Peyer's patch (tissue), 4 donors: Measurements from ENCODE around the gene SDC4.
A peak's percentile ranks its signal among the peaks of the same experiment; 100 is the strongest.

Experiments
- CTCF ChIP-seq, 6 experiments: fragments of 450-650 bp in 4 of 6; fragments of 200-600 bp in 2 of 6; sonication (generic) in 1 of 6; IDR thresholded peaks; one replicate each; pipeline ENCODE4 v1.5.1; 2017 to 2019; ENCODE audit warnings: antibody characterized with exemption in 6 of 6, mild to moderate bottlenecking in 3 of 6, moderate library complexity in 1 of 6
- POLR2A ChIP-seq, 2 donors: fragments of 450-650 bp; IDR thresholded peaks; one replicate each; pipeline ENCODE4 v1.5.1; 2017; ENCODE audit warnings: antibody characterized with exemption in 2 of 2, mild to moderate bottlenecking in 2 of 2, moderate library complexity in 2 of 2

DNA sequence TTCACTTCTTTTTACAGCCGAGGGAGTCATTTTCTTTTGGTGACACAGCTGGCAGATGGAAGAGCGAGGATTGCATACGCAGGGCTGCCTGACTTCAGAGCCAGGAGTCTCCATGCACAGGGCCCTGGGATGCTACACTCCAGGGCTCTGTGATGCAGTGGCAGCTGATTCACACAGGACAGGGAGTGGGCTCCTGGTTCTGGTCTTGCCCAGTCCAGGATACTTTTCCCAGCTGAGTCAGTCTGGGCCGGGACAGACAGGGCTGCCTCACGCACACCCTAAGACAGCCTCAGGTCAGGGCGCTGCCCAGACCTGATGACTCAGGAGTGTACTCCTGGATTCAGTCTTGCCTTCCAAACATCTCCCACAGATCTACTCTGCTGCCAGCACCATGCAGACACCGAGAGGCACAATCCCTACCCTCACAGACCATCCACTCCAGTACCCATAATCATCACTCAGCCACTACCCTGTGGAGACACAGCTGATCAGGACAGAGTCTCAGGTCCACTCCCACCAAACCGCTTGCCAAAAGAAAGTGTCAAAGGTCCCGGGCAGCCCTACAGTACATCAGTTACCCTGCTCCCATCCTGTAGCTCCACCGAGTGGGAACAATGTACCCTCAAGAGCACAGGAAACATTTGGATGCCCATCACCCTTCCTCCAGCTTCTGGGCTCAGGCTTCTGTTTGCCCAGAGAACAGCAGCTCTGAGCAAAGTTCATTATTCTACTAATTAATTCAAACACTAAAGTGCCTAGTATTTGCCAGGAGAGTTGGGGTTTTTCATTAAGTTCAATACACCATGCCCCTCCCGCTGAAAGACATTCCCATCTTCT lies 11.5 kb downstream of the SDC4 start:
- TF ChIP-seq POLR2A (IDR thresholded peaks at IDR 0.05) (peak in 1 of 2 donors; percentile 50), CTCF (IDR thresholded peaks at IDR 0.05) (no peak)
